ENCODE results near the gene CPB2.

Gene CPB2

DNA sequence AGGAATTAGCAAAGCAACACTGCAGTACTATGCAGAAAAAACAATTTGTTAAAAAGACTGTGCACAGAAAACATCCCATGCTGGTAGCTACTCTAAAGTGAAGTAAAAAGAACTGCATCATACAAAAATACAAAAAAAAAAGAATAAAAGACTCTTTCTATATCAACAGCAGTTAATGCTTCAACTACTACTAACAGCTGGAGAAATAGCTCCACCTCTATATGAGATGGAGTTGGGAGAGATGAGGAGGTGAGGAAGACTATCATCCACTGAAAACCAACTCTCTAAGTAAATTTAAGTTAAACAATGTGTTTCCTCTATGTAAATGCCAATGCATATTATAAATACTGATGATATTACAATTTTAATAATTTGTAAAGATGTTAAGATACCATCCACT lies 54.1 kb downstream of the CPB2 start:
- no peak for DNase-seq (ENCODE audit: low spot score)

DNA sequence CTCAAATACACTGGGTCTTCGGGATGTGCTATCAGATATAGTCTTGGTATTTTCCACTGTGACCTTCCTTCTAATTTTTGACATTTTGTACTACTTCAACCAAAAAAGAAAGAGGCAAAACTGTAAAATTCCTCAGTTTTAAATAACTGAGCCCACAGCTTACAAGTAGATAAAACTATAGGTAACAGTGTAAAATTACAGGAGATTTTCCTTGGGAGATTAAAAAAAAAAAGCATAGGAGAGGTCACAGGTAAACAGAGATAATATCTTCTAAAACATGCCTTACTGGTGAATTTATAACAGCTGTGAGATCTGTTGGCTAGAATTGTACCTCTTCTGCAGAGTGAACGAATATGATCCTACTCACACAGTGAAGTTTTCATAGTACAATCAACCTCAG lies 59.4 kb downstream of the CPB2 start:
- no peak for DNase-seq (ENCODE audit: low spot score)

GRCh38 chr13:46043647-46044046 lies 61.2 kb downstream of the CPB2 start:
- no peak for DNase-seq (ENCODE audit: low spot score)

GRCh38 chr13:46041419-46041839 lies 63.4 kb downstream of the CPB2 start:
- no peak for DNase-seq (ENCODE audit: low spot score)

- no peak for DNase-seq (ENCODE audit: low spot score)
These were observed 64.1 kb downstream of the CPB2 start for GRCh38 chr13:46040763-46041162.

DNA sequence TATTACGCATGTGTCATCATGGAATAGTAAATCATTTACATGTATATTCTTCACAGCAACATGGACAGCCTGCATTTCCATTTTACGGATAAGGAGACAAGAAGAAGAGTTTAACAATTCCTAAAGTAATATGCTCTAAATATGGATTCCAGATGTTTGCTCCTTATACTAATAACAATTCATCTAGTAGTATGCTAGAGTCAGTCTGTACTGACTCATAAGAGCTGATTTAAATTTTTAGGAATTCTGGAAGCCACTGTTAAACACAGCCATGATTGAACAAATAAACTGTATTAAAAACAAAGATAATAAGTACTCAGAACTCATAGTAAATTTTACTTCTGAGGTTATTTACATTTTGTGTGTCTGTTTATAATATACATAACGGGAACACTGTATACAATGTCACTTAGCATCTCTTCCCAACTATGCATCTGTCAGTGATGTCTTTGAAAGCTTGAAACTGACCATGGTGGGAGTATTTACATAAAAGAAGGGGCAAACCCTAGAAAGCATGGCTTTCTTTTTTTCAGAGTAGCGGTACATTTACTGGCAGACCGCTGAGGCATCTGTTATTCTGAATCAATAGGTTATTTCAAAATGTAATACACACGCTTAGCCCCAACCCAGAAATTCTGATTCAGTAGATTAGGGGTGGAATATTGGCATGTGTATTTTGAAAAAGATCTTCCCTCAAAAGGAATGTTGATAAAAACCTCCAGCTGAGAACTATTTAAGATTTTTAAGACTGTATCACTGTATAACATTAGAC lies 65.2 kb downstream of the CPB2 start:
- no peak for DNase-seq (ENCODE audit: low spot score)

- no peak for DNase-seq (ENCODE audit: low spot score)
These were observed 66.5 kb downstream of the CPB2 start for GRCh38 chr13:46038296-46038695.

DNA sequence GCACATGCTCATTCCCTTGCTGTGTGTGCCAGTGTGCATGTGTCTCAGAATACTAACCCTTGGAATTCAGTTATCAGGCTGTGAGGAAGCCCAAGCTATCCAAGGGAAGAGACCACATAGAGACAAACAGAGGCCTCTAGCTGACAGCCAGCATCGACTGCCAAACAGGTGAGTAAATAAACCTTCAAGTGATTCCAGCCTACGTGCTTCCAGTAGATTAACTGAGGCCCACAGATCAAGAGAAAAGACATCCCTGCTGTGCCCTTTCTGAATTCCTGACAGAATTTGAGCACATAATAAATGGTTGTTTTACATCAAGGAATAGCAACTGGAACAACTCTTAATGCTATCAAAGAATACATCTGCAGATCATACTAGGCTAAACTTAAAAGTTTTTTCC lies 69.8 kb downstream of the CPB2 start:
- DNase-seq (ENCODE audit: low spot score) = no peak

DNA sequence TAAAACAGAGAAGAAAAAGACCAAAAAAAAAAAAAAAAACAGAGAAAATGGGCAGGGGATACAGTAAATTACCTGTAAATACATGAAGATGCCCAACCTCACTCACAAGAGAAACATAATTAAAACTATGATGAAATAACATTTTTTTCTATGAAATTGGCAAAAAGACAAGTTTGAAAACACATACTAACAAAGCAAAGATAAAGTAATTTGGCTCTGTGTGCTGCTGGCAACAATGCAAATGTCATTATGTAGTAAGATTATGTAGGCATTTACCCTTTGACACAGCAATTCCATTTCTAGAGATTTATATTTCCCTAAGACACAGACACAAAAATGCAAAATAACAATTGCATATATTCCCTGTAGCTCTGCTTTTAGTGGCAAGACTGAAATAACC lies 72.5 kb downstream of the CPB2 start:
- no peak for DNase-seq (ENCODE audit: low spot score)

- no peak for DNase-seq (ENCODE audit: low spot score)
These were observed 73.1 kb downstream of the CPB2 start for GRCh38 chr13:46031581-46032263.

GRCh38 chr13:46025157-46025556 lies 79.7 kb downstream of the CPB2 start:
- DNase-seq (ENCODE audit: low spot score) = no peak

DNA sequence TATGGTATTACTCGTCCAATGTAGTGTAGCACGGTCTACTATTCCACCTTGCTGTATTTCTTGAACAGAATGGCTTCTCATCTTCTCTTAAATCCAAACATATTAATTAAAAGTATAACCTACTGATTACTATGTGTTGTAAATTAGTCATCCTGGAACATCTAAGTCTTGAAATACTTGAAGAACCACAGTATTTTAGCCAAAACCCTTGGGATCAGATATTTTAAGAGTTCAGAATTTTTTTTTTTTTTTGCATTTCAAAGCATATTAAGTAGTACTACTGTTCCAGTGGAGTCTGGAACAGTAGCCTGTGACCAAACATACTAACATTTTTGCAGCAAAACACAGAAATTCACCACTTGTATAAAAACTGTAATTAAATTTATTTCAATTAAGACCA lies 82.4 kb downstream of the CPB2 start:
- DNase-seq (ENCODE audit: low spot score) = no peak

DNA sequence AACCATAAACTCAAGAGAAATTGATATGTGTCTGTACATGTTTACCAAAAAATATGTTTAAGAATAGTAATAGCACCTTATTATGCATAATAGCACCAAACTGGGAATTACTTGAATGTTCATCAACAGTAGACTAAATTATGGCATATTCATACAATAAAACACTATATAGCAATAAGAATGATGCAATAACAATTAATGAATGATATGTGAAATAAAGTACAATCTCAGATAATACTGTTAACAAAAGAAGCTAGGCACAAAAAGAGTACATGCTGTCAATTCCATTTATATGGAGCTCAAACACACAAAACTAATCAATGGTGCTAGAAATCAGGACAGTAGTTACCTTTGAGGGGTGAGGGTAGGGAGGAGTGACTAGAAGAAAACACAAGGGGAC lies 88.6 kb downstream of the CPB2 start:
- DNase-seq (ENCODE audit: low spot score) = no peak

- no peak for DNase-seq (ENCODE audit: low spot score)
These were observed 89.5 kb downstream of the CPB2 start for GRCh38 chr13:46015366-46015765.

DNA sequence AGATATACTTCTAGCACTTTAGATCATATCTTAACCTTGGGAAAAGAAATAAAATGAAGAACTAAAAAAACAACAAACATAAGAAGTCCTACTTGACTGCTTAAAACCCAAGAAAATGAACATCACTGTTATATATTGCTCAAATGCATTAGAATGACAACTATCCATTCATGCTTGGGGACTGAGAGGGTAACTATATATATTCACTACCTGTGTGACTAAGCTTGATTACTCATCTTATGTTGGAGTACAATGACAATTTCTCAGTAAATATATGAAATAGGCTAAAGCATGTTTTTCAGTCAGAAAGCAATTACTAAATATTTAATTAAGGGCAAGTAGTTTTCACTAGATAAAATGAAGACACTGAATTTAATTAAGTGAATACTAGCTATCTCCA lies 92.4 kb downstream of the CPB2 start:
- DNase-seq (ENCODE audit: low spot score) = no peak

GRCh38 chr13:46010148-46010547 lies 94.7 kb downstream of the CPB2 start:
- DNase-seq (ENCODE audit: low spot score) = peak; percentile 27

DNA sequence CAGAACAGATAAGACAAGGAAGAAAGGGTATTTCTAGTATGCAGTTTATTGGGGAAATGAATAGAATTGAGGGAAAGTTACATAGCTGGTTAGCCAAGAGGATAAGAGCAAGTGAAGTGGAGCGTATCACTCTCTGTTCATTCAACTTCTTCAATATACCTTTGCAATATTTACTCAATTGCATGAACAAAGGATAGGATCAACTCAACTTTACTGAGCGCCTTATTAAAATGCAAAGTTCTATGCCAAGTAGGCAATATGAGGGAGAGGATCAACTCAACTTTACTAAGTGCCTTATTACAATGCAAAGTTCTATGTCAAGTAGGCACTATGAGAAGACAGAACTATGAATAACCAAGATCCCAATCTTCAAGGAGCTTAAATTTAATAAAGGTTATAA lies 96.2 kb downstream of the CPB2 start:
- no peak for DNase-seq (ENCODE audit: low spot score)

- DNase-seq (ENCODE audit: low spot score) = no peak
These were observed 98.0 kb downstream of the CPB2 start for GRCh38 chr13:46006688-46007452.

DNA sequence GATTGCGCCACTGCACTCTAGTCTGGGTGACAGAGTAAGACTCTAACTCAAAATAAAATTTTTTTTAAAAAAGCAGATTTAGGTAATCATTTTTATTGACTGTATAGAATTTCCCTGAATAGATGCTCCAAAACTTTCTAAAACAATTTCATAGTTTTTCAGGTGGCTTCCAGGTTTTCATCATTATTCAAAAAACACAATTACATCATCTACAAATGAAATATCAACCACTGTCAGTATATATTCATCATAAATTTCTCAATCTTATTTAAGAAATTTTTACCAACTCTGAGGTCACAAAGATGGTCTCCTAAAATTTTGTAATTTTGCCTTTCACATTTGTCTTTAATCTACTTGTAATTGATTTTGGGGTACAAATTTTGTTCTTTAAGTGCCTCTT lies 100.3 kb downstream of the CPB2 start:
- no peak for DNase-seq (ENCODE audit: low spot score)
